CD4-positive, alpha-beta T cell treated with Interleukin-17A for 1 hour (primary cell): ENCODE measurements around the gene IL9.
A peak's percentile ranks its signal among the peaks of the same experiment; 100 is the strongest.

ENCODE experiments used
- DNase-seq: peaks from one replicate; pipeline ENCODE4 v3.0.0-alpha.2; 2020

Gene IL9

GRCh38 chr5:135891268-135891667 is 4.4 kb downstream of the IL9 start:
- no peak for DNase-seq

GRCh38 chr5:135890867-135891266 is 4.8 kb downstream of the IL9 start:
- DNase-seq: peak; percentile 7

- DNase-seq: no peak
Observed at GRCh38 chr5:135890296-135890695, 5.3 kb downstream of the IL9 start.

GRCh38 chr5:135887881-135888614 is 7.6 kb downstream of the IL9 start:
- DNase-seq: no peak

GRCh38 chr5:135887447-135887864 is 8.2 kb downstream of the IL9 start:
- peak; percentile 75 for DNase-seq

GRCh38 chr5:135886136-135886535 is 9.5 kb downstream of the IL9 start:
- DNase-seq: no peak

- no peak for DNase-seq
Observed at GRCh38 chr5:135885031-135885430, 10.6 kb downstream of the IL9 start.

GRCh38 chr5:135883441-135883840 is 12.2 kb downstream of the IL9 start:
- DNase-seq: no peak

- DNase-seq: no peak
Observed at GRCh38 chr5:135883026-135883425, 12.6 kb downstream of the IL9 start.

- DNase-seq: no peak
Observed at GRCh38 chr5:135881819-135882218, 13.8 kb downstream of the IL9 start.

- DNase-seq: no peak
Observed at GRCh38 chr5:135881244-135881643, 14.4 kb downstream of the IL9 start.

GRCh38 chr5:135880801-135881200 is 14.8 kb downstream of the IL9 start:
- no peak for DNase-seq

- DNase-seq: no peak
Observed at GRCh38 chr5:135880278-135880677, 15.4 kb downstream of the IL9 start.

- no peak for DNase-seq
Observed at GRCh38 chr5:135879591-135879990, 16.1 kb downstream of the IL9 start.

GRCh38 chr5:135878156-135878620 is 17.5 kb downstream of the IL9 start:
- DNase-seq: no peak

- DNase-seq: no peak
Observed at GRCh38 chr5:135877570-135878155, 18.0 kb downstream of the IL9 start.

GRCh38 chr5:135876146-135876545 is 19.5 kb downstream of the IL9 start:
- no peak for DNase-seq

- DNase-seq: no peak
Observed at GRCh38 chr5:135875567-135875966, 20.1 kb downstream of the IL9 start.

- no peak for DNase-seq
Observed at GRCh38 chr5:135874461-135874860, 21.2 kb downstream of the IL9 start.

- DNase-seq: no peak
Observed at GRCh38 chr5:135873831-135874230, 21.8 kb downstream of the IL9 start.

- DNase-seq: no peak
Observed at GRCh38 chr5:135871268-135871915, 24.2 kb downstream of the IL9 start.

GRCh38 chr5:135869935-135870334 is 25.7 kb downstream of the IL9 start:
- DNase-seq: no peak

- no peak for DNase-seq
Observed at GRCh38 chr5:135869276-135869675, 26.4 kb downstream of the IL9 start.

- no peak for DNase-seq
Observed at GRCh38 chr5:135868681-135869080, 27.0 kb downstream of the IL9 start.
